ENCODE measurements around the gene CRYBA1.

CRYBA1 gene

DNA sequence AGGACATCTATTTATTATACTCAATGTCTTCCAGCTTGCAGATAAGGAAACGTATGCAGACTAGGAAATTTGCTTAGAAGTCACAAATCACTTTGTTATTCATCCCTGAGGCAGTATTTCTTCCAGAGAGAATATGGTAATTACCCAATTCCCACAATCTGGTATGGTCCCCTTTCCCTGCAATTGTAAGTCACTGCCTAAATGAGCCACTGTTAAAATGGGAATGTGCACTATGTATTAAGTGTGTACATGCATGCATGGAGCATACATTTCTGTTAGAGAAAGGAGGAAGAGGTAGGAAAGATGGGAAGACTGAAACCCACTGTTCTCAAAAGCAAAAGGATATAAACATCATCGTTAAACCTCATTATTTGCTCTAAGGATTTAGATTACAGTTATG is 37.3 kb downstream of the CRYBA1 start:
- DNase-seq, result no peak

DNA sequence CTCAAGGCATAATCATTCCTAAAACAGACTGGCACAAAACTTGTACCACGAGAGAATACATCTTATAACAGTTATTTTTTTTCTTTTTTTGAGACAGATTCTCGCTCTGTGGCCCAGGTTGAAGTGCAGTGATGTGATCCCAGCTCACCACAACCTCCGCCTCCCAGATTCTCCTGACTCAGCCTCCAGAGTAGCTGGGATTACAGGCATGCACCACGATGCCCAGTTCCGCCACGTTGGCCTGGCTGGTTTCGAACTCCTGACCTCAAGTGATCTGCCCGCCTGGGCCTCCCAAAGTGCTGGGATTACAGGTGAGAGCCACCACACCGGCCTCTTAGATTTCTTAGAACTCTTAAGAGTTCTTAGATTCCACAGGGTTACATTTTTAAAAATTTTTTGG is 43.2 kb downstream of the CRYBA1 start:
- DNase-seq, result no peak

- peak in 1 of 2 donors; percentile 15 for DNase-seq
Observed at GRCh38 chr17:29291163-29291752, 44.6 kb downstream of the CRYBA1 start.

DNA sequence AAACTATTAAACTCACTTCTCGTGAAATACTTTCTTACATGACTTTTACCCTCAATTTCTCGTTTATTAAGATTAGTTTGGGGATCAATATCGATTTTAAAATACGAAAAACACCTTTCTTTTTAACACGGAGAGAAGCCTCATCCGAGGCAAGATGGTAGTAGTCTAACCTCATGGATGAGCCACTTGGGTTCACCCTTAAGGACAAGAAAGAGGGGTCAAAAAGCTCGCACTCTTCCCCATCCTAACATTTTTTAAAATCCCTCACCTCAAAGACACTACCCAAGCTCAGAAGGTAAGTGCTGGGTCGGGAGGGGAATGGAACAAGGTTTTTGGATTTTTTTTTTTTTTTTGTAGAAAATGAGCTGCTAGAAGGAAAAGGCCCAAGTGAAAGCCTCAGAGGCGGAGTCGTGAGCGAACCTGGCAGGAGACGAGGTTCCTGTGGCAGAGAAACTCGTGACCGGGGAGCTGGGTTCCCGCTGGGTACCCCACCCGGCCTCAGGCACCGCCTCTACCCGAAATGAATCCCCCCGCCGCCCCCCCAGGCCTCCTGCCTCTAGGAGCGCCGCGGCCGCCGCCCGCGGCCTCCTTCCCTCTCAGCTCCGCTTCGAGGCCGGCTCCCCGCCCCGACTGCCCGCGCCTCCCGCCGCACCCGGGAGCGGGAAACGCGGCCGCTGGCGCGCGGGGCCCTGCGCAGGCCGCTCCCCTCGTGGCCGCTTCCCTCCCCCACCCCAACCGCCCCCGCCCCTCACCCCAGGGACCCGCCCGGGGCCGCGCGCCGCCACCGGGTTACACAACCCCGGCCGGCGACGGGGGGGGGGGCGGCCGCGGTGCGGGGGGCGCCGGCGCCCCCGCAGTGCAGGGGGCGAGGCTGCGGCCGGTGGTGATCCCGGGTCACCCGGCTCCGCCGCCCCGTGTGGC is 45.7 kb downstream of the CRYBA1 start:
- DNase-seq, result peak; percentile 23 to 37

- DNase-seq, result peak; percentile 46 to 52
Observed at GRCh38 chr17:29292992-29293889, 46.6 kb downstream of the CRYBA1 start.

- peak; percentile 97 for DNase-seq
Observed at GRCh38 chr17:29293890-29294579, 47.4 kb downstream of the CRYBA1 start, which contains the start of gene NUFIP2. NUFIP2 (minus strand) TSS chr17:29294148; CDS start chr17:29294059, 89 bp downstream.

DNA sequence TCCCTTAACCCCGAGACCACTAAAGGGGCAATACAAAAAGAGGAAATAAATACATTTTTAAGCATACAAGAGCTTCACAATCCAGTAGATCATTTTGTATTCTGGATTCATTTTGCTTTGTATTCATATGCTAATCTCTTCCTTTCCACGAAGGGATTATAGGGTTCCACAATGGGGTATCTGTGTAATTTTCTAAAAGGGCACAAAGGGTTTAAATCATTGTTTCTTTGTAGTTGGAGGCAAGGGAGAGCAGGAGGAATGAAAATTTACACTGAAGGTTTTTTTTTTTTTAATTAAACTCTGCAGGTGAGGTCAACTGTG is 47.9 kb downstream of the CRYBA1 start:
- DNase-seq, result no peak

GRCh38 chr17:29295420-29295819 is 48.8 kb downstream of the CRYBA1 start:
- DNase-seq, result no peak

DNA sequence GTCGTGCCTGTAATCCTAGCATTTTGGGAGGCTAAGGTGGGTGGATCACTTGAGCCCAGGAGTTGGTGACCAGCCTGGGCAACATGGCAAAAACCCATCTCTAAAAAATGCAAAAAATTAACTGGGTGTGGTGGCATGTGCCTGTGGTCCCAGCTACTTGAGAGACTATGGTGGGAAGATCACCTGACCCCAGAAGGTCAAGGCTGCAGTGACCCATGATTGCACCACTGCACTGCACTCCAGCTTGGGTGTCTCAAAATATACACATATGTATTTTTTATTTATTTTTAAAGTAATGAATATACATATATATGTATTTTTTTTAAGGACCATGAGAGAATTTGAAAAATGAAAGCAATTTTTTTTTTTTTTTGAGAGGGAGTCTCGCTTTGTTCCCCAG is 52.4 kb downstream of the CRYBA1 start:
- DNase-seq, result no peak

DNA sequence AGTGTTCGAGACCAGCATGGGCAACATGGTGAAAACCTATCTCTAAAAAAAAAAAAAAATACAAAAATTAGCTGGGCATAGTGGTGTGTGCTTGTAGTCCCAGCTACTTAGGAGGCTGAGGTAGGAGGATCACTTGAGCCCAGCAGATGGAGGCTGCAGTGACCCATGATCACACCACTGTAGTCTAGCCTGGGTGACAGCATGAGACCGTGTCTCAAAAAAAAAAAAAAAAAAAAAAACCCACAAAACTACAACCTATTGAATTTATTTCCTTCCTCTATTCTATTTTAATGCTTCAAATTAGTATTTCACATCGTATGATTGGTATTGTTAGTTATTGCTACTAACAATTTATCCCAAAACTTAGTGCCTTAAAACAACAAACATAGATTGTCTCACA is 56.7 kb downstream of the CRYBA1 start:
- DNase-seq, result no peak

Measured in stimulated activated CD4-positive, alpha-beta T cell treated with anti-CD3 and anti-CD28 coated beads, Interleukin-2, amount 100 ng/mL, for 48 hours (primary cell).